HG02798 (cell line): Measurements from ENCODE around the gene KIF26B.
"Not testable (repeated sequence)": the region's sequence is repeated elsewhere in the genome, so short reads cannot be mapped to it uniquely, and the experiment has no call there.

Source experiments
- ATAC-seq: cut with Tn5 transposase; IDR thresholded peaks from one replicate; pipeline ENCODE4 v1.9.1; 2021; ENCODE audit warnings: mild to moderate bottlenecking; ENCODE audit not compliant: unreplicated experiment, poor library complexity

KIF26B gene

GRCh38 chr1:245700631-245701030, 545.8 kb downstream of the KIF26B start:
- no peak for ATAC-seq

DNA sequence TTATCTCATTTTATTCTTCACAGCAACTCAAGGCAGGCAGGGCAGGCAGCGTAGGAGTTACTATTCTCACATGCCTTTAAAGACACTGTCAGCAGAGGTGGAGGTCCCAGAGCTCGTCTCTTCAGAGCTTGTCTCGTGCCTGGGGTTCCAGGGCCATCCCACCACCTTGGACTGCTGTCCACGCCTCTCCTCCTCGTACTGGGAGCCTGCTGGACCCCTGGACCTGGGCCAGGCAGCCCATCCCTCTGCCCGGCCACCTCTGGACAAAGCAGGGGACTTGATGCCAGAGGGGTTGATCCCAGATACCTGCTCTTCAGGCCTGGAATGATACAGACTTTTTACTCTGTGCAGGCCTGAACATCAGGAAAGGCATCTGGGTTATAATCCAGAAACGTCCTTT, 546.8 kb downstream of the KIF26B start:
- ATAC-seq = no peak

DNA sequence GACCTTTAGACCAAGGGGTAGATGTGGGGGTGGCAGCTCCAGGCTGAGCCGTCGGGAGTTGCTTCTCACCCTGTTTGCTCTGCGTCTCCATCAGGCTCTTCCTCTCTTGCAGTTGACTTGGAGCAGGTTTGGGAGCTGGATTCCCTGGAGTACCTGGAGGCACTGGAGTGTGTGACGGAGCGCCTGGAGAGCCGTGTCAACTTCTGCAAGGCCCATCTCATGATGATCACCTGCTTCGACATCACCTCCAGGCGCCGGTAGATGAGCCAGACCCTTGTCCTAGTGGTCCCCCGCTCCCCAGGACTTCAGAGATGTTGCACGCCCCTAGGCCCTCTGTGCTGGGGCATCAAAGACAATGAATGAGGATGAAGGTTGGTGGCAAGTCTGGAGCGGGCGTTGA, 547.6 kb downstream of the KIF26B start:
- ATAC-seq = no peak

DNA sequence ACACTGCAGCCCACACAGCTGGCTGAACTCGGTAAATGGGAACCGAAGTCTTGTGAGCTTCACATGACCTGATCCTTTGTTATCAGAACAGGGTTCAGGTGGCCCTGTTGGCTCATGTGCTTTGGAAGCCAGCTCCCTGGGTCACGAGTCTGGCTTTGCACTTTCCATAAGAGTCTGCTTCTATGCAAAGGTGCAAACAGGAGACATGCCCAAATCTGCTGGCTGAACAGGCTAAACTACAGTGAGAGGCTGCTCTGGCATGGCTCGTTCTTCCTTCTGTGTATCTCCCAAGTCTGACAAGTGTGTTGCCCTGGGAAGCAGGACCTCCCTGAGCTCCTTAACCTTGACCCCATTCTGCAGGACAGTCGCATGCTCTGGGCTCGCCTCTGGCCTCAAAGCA, 549.6 kb downstream of the KIF26B start:
- no peak for ATAC-seq

- ATAC-seq = no peak
These were observed 550.0 kb downstream of the KIF26B start for GRCh38 chr1:245704765-245705164.

GRCh38 chr1:245707941-245708340, 553.2 kb downstream of the KIF26B start:
- ATAC-seq = no peak

- no peak for ATAC-seq
These were observed 556.4 kb downstream of the KIF26B start for GRCh38 chr1:245710961-245711903.

- not testable (repeated sequence) for ATAC-seq
These were observed 559.2 kb downstream of the KIF26B start for GRCh38 chr1:245714027-245714426.

DNA sequence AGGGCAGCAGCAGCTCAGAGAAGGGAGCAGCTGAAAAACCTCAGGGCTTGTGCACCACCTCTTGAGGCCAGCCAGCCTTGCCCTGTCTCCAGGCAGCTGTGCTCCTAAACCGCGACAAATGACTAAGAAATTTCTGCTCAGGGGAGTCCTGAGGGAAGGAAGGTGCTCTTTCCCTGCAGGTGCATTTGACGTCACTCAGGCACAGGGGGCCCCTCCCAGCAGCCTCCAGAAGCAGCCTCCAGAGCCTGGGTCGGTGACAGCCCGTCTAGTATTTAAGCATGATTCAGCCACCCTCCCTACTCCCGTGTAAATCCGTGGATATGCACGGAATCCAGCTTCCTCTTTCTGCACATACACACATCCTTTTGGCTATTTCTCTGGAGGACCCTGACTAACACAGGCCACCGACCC, 560.5 kb downstream of the KIF26B start:
- no peak for ATAC-seq

- ATAC-seq = no peak
These were observed 561.2 kb downstream of the KIF26B start for GRCh38 chr1:245715970-245716369.

DNA sequence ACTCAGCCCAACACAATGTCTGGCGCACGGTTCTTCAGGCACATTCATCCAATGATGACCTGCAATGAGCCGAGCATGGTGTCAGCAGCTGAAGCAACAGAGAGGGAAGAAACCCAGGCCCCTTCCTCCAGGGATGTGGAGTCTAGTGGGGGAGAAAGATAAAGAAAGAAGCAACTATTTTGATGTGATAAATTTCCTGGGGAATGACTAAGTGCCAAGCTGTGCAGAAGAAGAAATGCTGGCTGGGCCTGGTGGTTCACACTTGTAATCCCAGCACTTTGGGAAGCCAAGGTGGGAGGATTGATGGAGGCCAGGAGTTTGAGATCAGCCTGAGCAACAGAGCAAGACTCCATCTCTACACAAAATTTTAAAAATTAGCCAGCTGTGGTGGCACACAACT, 561.8 kb downstream of the KIF26B start:
- ATAC-seq = no peak

- no peak for ATAC-seq
These were observed 562.8 kb downstream of the KIF26B start for GRCh38 chr1:245717611-245718010.

- no peak for ATAC-seq
These were observed 563.3 kb downstream of the KIF26B start for GRCh38 chr1:245718123-245718522.

GRCh38 chr1:245718951-245719350, 564.2 kb downstream of the KIF26B start:
- ATAC-seq = no peak

GRCh38 chr1:245721488-245721887, 566.7 kb downstream of the KIF26B start:
- no peak for ATAC-seq

DNA sequence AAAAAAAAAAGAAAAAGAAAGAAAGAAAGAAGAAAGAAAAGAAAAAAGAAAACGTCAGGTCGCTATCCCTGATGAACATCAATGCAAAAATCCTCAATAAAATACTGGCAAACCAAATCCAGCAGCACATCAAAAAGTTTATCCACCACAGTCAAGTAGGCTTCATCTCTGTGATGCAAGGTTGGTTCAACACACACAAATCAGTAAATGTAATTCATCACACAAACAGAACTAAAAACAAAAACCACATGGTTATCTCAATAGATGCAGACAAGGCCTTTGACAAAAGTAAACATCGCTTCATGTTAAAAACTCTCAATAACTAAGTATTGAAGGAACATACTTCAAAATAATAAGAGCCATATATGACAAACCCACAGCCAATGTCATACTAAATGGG, 573.2 kb downstream of the KIF26B start:
- ATAC-seq = not testable (repeated sequence)

GRCh38 chr1:245730801-245731200, 576.0 kb downstream of the KIF26B start:
- ATAC-seq = no peak

DNA sequence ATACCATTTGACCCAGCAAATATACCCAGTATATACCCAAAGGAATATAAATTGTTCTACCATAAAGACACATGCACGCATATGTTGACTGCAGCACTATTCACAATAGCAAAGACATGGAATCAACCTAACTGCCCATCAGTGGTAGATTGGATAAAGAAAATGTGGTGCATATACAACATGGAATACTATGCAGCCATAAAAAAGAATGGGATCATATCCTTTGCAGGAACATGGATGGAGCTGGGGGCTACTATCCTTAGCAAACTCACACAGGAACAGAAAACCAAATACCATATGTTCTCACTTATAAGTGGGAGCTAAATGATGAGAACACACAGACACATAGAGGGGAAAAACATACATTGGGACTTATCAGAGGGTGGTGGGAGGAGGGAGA, 585.6 kb downstream of the KIF26B start:
- not testable (repeated sequence) for ATAC-seq

DNA sequence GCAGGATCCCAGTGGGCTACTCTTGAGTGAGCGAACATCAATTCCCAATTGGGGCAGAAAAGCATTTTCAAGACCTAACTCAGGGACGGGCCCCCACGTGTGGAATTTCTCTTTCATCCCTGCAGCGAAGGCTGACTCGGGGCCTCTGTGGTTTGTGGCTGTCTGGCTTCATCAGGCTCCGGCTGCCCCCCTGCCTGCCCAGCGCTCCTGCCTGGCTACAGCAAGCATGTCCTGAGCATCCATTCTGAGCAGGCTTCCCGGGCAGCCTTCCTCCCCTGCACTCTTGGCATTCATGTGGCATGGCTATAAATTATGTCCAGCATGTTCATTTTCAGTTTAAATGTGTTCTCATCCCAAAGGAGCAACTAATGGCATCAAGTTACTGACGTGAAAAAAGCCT, 588.1 kb downstream of the KIF26B start:
- ATAC-seq = no peak

GRCh38 chr1:245748240-245748639, 593.5 kb downstream of the KIF26B start:
- no peak for ATAC-seq

- ATAC-seq = no peak
These were observed 593.9 kb downstream of the KIF26B start for GRCh38 chr1:245748646-245749045.

DNA sequence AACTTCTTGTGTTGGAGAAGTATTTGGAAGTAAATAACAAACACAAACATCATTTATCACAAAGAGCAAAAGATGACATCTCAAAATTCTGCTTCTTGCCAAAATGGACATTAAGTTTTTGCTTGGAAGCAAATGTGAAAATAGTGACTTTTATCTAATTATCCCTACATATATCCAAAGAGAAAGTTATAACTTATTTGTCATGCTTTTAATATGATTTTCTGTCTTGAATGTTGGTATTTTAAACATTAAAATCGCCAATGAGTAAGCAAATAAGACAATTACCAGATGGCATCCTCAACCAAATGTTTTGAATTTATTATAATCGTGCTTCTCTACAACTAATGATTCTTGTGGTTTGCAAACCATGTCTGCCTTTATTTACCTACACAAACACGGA, 594.3 kb downstream of the KIF26B start:
- no peak for ATAC-seq
